ENCODE results near the gene AICDA. TPM values are rescaled to one million over a fixed set of nuclear protein-coding genes. Genes with fewer than 3 reads are reported as not detected.
"Not testable (repeated sequence)": the region's sequence is repeated elsewhere in the genome, so short reads cannot be mapped to it uniquely, and the experiment has no call there.

AICDA gene
- total and polyA plus RNA-seq, 10 donors, result 0.24 to 1.6 (median 0.78) TPM

DNA sequence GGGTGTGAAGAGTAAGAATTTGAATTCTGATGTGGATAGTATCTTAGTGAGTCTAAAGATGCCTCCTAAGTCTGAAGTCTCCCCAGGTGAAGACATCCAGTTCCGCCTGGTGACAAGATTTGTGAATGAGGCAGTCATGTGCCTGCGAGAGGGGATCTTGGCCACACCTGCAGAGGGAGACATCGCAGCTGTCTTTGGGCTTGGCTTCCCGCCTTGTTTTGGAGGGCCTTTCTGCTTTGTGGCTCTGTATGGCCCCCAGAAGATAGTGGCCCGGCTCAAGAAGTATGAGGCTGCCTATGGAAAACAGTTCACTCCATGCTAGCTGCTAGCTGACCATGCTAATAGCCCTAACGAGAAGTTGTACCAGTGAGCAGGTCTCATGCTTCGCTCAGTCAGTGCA lies 24.6 kb upstream of the AICDA start:
- no peak overlapping the region for H3K4me3 ChIP-seq
- H3K36me3 ChIP-seq, result no peaks in the 10 kb centered on the region
- DNase-seq, result no peak
- H3K4me1 ChIP-seq, result no peaks in the 10 kb centered on the region
- TF ChIP-seq POLR2A (IDR thresholded peaks at IDR 0.05), result no peak
- no peak for TF ChIP-seq POLR2AphosphoS5 (IDR thresholded peaks at IDR 0.05)
- TF ChIP-seq, protein P1, sequence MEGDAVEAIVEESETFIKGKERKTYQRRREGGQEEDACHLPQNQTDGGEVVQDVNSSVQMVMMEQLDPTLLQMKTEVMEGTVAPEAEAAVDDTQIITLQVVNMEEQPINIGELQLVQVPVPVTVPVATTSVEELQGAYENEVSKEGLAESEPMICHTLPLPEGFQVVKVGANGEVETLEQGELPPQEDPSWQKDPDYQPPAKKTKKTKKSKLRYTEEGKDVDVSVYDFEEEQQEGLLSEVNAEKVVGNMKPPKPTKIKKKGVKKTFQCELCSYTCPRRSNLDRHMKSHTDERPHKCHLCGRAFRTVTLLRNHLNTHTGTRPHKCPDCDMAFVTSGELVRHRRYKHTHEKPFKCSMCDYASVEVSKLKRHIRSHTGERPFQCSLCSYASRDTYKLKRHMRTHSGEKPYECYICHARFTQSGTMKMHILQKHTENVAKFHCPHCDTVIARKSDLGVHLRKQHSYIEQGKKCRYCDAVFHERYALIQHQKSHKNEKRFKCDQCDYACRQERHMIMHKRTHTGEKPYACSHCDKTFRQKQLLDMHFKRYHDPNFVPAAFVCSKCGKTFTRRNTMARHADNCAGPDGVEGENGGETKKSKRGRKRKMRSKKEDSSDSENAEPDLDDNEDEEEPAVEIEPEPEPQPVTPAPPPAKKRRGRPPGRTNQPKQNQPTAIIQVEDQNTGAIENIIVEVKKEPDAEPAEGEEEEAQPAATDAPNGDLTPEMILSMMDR (IDR thresholded peaks at IDR 0.05 in 8 of 11, conservative IDR thresholded peaks at IDR 0.05 in 3 of 11), result no peak
- 81 to 94% (median 91%) methylated on average over 2 to 7 of the region's 7 CpGs for WGBS, 5 donors
- no peak overlapping the region for H3K27ac ChIP-seq
- intact Hi-C loops (cut with DNase I; ENCODE audit: low total_unique reads), result no loop called here
- H3K9me3 ChIP-seq, result peaks cover 0 to 4% (median 0%) of the 10 kb centered on the region in 8 donors
- H3K27me3 ChIP-seq (replicated peaks in 1 of 7), result no peaks in the 10 kb centered on the region

DNA sequence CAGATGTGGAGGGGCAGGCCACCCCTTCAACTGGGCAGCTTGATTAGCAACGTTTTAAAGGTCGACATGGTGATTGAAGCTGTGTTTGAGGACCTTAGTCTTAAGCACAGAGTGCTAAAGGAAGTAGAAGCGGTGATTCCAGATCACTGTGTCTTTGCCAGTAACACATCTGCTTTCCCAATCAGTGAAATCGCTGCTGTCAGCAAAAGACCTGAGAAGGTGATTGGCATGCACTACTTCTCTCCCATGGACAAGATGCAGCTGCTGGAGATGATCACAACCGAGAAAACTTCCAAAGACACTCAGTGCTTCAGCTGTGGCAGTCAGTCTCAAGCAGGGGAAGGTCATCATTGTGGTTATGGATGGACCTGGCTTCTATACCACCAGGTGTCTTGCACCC lies 23.9 kb upstream of the AICDA start:
- Histone ChIP-seq H3K9me3 (peaks cover 0 to under 1% (median 0%) of the 10 kb centered on the region in 8 donors), H3K27me3 (replicated peaks in 1 of 7) (no peaks in the 10 kb centered on the region), H3K4me1 (no peaks in the 10 kb centered on the region), H3K27ac (no peak overlapping the region), H3K4me3 (no peak overlapping the region), H3K36me3 (no peaks in the 10 kb centered on the region)
- TF ChIP-seq, protein P1 (IDR thresholded peaks at IDR 0.05 in 8 of 11, conservative IDR thresholded peaks at IDR 0.05 in 3 of 11), result no peak
- TF ChIP-seq POLR2AphosphoS5 (IDR thresholded peaks at IDR 0.05) (no peak), POLR2A (IDR thresholded peaks at IDR 0.05) (no peak)
- no peak for DNase-seq
- intact Hi-C loops (cut with DNase I; ENCODE audit: low total_unique reads), result no loop called here
- WGBS, 5 donors, result 69 to 76% (median 73%) methylated on average over 5 of the region's 5 CpGs

DNA sequence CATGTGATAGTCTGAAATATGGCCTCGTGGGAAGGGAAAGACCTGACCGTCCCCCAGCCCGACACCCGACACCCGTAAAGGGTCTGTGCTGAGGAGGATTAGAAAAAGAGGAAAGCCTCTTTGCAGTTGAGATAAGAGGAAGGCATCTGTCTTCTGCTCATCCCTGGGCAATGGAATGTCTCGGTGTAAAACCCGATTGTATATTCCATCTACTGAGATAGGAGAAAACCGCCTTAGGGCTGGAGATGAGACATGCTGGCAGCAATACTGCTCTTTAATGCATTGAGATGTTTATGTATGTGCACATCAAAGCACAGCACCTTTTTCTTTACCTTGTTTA lies 23.3 kb upstream of the AICDA start:
- intact Hi-C loops (cut with DNase I; ENCODE audit: low total_unique reads); H3K27me3 ChIP-seq (replicated peaks in 1 of 7); H3K9me3 ChIP-seq; DNase-seq; H3K36me3 ChIP-seq; H3K4me1 ChIP-seq; H3K4me3 ChIP-seq; H3K27ac ChIP-seq: not testable (repeated sequence)
- WGBS, 5 donors, result 52 to 79% (median 62%) methylated on average over 8 of the region's 8 CpGs

DNA sequence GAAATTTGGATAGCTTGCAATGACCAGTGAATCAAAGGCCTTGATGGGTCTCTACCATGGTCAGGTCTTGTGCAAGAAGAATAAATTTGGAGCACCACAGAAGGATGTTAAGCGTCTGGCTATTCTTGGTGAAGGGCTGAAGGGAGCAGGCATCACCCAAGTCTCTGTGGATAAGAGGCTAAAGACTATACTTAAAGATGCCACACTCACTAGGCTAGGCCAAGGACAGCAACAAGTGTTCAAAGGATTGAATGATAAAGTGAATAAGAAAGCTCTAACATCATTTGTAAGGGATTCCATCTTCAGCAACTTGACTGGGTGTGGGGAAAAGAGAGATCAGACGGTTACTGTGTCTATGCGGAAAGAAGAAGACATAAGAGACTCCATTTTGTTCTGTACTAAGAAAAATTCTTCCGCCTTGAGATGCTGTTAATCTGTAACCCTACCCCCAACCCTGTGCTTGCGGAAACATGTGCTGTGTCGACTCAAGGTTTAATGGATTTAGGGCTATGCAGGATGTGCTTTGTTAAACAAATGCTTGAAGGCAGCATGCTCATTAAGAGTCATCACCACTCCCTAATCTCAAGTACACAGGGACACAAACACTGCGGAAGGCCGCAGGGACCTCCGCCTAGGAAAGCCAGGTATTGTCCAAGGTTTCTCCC lies 22.8 kb upstream of the AICDA start:
- 63 to 85% (median 66%) methylated on average over 9 of the region's 9 CpGs for WGBS, 5 donors
- intact Hi-C loops (cut with DNase I; ENCODE audit: low total_unique reads); H3K4me3 ChIP-seq; H3K36me3 ChIP-seq; DNase-seq; H3K4me1 ChIP-seq; H3K9me3 ChIP-seq; H3K27me3 ChIP-seq (replicated peaks in 1 of 7); H3K27ac ChIP-seq: not testable (repeated sequence)

DNA sequence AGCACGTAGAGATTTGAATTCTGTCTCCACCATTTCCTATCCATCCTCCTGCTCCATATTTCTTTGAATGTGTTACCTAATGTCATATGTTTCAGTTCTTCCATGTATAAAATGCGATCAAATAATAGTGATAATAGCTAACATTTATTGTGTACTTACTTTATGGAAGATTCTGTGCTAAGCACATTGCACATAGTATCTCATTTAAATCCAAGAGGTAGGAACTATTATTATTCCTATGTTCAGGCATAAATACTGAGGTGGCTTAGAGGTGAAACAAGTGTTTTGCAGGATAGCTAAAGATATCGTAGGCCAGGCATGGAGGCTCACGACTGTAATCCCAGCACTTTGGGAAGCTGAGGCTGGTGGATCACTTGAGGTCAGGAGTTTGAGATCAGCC lies 17.5 kb upstream of the AICDA start:
- TF ChIP-seq, protein P1 (IDR thresholded peaks at IDR 0.05 in 8 of 11, conservative IDR thresholded peaks at IDR 0.05 in 3 of 11), result no peak
- no peak for TF ChIP-seq POLR2A (IDR thresholded peaks at IDR 0.05)
- no peak for TF ChIP-seq POLR2AphosphoS5 (IDR thresholded peaks at IDR 0.05)
- H3K27ac ChIP-seq, result no peak overlapping the region
- H3K9me3 ChIP-seq, result no peaks in the 10 kb centered on the region
- peaks cover 0 to 14% (median 0%) of the 10 kb centered on the region in 6 donors for H3K4me1 ChIP-seq
- H3K27me3 ChIP-seq (replicated peaks in 1 of 7), result no peaks in the 10 kb centered on the region
- H3K4me3 ChIP-seq, result no peak overlapping the region
- intact Hi-C loops (cut with DNase I; ENCODE audit: low total_unique reads), result no loop called here
- DNase-seq, result no peak
- 88 to 96% (median 91%) methylated on average over 4 of the region's 4 CpGs for WGBS, 5 donors
- no peaks in the 10 kb centered on the region for H3K36me3 ChIP-seq

Measured in spleen (tissue), 11 donors.